Heart left ventricle (tissue), 13 donors: ENCODE results near the gene SLC26A8.

Experiments used
- CTCF ChIP-seq, 12 donors: fragments of 200-600 bp; sonication (generic) in 4 of 12; IDR thresholded peaks; one replicate each; pipeline versions ENCODE4 v1.5.0 to v1.8.0; 2018 to 2022; ENCODE audit warnings: antibody characterized with exemption in 12 of 12, mild to moderate bottlenecking in 5 of 12
- POLR2A ChIP-seq, 2 donors: fragments of 450-650 bp; IDR thresholded peaks; one replicate each; pipeline ENCODE4 v1.6.1; 2017; ENCODE audit warnings: antibody characterized with exemption in 2 of 2, mild to moderate bottlenecking in 2 of 2, moderate library complexity in 2 of 2
- donor health status: ischemic (EF 13 %, LVEDD 7.1; RV severe dilation, severe dysfunction).
- donor health status: DM: no; HTN: yes; CAD: no.
- donor health status: DM: no; HTN: no; CAD: no.
- donor health status: ischemic (EF 25% LVEDD 6.9; RV normal size, moderate dysfunction).
- donor health status: ischemic (EF 25% LVEDD 5.7; RV mildly dilated, moderate dysfunction).
- donor health status: ischemic (EF 35%, LVEDD 5.7; RV mildly dilated, moderate dysfunction).
- donor health status: nonischemic (EF 11% LVEDD 7.7; RV severe dilation, severe dysfunction).
- donor health status: DM: yes; HTN: yes; CAD: no.
- donor health status: PGD.
- donor health status: ischemic (EF 29% LVEDD 5.4; RV normal size, mild dysfunction).
- donor health status: nonischemic (EF 23%, LVEDD 6.1; RV moderate dilation, normal function).

- TF ChIP-seq CTCF (IDR thresholded peaks at IDR 0.05), result no peak
- no peak for TF ChIP-seq POLR2A (IDR thresholded peaks at IDR 0.05)
Measured at GRCh38 chr6:36033935-36034334, 9.5 kb upstream of the SLC26A8 start.
